Measurements from ENCODE around the gene OR51V1. TPM values are rescaled to one million over a fixed set of nuclear protein-coding genes. Genes with fewer than 3 reads are reported as not detected.
"Not testable (repeated sequence)": the region's sequence is repeated elsewhere in the genome, so short reads cannot be mapped to it uniquely, and the experiment has no call there.

The OR51V1 gene
- total RNA-seq, 1 experiment from 2014 or later = not detected

DNA sequence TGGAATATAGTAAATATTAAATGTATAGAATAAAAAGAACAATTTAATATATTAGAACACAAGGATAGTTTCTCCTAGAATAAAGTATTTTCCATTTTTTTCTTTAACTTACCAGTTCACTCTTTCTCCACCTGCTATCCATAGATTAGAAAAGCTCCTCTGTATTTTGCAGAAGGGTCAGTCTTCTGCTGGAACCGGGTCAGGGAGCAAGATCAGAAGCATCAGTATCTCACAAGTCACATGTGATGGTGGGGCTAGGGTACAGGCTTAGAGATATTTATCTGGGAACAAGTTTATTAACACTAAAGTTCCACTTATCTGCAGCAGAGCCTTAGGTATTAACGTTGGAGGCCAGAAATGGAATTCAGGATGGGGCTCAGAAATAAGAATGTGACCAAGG lies 28.6 kb downstream of the OR51V1 start:
- no peak overlapping the region for H3K27ac Mint-ChIP-seq
- POLR2A ChIA-PET = no interaction called here
- TF ChIP-seq, protein P1, sequence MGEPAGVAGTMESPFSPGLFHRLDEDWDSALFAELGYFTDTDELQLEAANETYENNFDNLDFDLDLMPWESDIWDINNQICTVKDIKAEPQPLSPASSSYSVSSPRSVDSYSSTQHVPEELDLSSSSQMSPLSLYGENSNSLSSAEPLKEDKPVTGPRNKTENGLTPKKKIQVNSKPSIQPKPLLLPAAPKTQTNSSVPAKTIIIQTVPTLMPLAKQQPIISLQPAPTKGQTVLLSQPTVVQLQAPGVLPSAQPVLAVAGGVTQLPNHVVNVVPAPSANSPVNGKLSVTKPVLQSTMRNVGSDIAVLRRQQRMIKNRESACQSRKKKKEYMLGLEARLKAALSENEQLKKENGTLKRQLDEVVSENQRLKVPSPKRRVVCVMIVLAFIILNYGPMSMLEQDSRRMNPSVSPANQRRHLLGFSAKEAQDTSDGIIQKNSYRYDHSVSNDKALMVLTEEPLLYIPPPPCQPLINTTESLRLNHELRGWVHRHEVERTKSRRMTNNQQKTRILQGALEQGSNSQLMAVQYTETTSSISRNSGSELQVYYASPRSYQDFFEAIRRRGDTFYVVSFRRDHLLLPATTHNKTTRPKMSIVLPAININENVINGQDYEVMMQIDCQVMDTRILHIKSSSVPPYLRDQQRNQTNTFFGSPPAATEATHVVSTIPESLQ (CRISPR knock-in tag; IDR thresholded peaks at IDR 0.05) = no peak
- peak; percentile 60; the same call in 1 of the 2 replicates for TF ChIP-seq HMGA2 (CRISPR knock-in tag; IDR thresholded peaks at IDR 0.05)
- H3K27me3 Mint-ChIP-seq (ENCODE audit: low read depth) = no peaks in the 10 kb centered on the region
- H3K9me3 Mint-ChIP-seq = peaks cover 6% of the 10 kb centered on the region; the same call in 1 of the 2 replicates
- CTCF ChIA-PET = no interaction called here
- H3K4me1 Mint-ChIP-seq = peaks cover 11% of the 10 kb centered on the region
- no peaks in the 10 kb centered on the region for H3K36me3 Mint-ChIP-seq
- H3K4me3 Mint-ChIP-seq = no peak overlapping the region
- no peak for DNase-seq (ENCODE audit: low spot score)
- no peak for ATAC-seq

DNA sequence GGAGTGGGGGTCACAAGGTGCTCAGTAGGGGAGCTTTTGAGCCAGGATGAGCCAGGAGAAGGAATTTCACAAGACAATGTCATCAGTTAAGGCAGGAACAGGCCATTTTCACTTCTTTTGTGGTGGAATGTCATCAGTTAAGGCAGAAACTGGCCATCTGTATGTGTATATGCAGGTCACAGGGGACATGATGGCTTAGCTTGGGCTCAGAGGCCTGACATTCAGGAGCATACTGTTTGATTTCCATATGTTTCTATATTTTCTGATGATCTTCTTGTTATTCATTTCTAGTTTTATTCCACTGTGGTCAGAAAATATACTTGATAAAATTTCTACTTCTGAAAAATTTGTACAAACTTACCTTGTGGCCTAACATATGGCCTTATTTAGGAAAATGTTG lies 34.6 kb downstream of the OR51V1 start:
- POLR2A ChIA-PET; ATAC-seq; H3K9me3 Mint-ChIP-seq; DNase-seq (ENCODE audit: low spot score); CTCF ChIA-PET; H3K27me3 Mint-ChIP-seq (ENCODE audit: low read depth): not testable (repeated sequence)
- H3K4me3 Mint-ChIP-seq = peak overlapping the region; percentile 50; the same call in 1 of the 2 replicates
- peaks cover 63% of the 10 kb centered on the region for H3K4me1 Mint-ChIP-seq
- H3K36me3 Mint-ChIP-seq = peaks cover 21% of the 10 kb centered on the region
- peak overlapping the region; percentile 96 for H3K27ac Mint-ChIP-seq

DNA sequence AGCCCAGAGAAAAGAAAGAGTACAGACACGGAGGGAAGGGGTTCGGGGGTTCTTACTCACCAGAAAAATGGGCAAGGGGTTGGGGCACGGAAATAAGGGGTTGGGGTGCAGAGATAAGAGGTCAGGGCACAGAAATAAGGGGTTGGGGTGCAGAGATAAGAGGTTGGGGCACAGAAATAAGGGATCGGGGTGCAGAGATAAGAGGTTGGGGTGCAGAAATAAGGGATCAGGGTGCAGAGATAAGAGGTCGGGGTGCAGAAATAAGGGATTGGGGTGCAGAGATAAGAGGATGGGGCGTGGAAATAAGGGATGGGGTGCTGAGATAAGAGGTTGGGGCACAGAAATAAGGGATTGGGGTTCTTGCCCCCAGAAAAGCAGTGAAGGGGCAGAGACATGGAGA lies 35.7 kb downstream of the OR51V1 start:
- DNase-seq (ENCODE audit: low spot score); H3K27me3 Mint-ChIP-seq (ENCODE audit: low read depth); ATAC-seq; CTCF ChIA-PET; POLR2A ChIA-PET: not testable (repeated sequence)
- Mint-ChIP-seq H3K4me3 (peak overlapping the region; percentile 50), H3K27ac (peak overlapping the region; percentile 61), H3K36me3 (peaks cover 29% of the 10 kb centered on the region), H3K9me3 (peaks cover 12% of the 10 kb centered on the region), H3K4me1 (peaks cover 72% of the 10 kb centered on the region)

DNA sequence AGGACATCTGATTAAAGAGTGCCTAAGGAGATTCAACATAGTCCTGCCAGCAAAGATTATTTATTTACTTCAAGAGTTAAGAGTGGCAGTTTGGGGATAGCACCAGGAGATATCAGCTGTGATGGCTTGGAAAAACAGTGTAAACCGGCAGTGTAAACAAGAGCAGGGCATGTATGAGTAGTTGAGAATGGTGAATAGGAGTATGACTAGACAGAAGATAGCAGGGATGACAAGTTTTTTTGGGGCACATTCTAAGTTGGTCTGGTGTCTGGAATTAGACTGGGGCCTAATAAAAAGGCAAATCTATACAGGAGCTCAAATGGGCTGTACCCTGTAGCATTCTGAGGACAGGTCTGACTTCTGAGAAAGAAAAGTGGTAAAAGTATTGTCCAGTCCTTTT lies 39.4 kb downstream of the OR51V1 start:
- Mint-ChIP-seq H3K36me3 (peaks cover 50% of the 10 kb centered on the region), H3K4me1 (peaks cover 66% of the 10 kb centered on the region), H3K9me3 (peaks cover 31% of the 10 kb centered on the region), H3K27ac (peak overlapping the region; percentile 75)
- CTCF ChIA-PET; DNase-seq (ENCODE audit: low spot score); H3K27me3 Mint-ChIP-seq (ENCODE audit: low read depth); H3K4me3 Mint-ChIP-seq; ATAC-seq; POLR2A ChIA-PET: not testable (repeated sequence)

DNA sequence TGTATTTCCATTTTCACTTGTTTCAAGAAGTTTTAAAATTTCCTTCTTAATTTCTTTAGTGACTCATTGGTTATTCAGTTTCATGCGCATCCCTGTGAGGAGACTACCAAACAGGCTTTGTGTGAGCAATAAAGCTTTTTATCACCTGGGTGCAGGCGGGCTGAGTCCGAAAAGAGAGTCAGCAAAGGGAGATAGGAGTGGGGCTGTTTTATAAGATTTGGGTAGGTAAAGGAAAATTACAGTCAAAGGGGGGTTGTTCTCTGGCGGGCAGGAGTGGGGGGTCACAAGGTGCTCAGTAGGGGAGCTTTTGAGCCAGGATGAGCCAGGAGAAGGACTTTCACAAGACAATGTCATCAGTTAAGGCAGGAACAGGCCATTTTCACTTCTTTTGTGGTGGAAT lies 40.3 kb downstream of the OR51V1 start:
- H3K27me3 Mint-ChIP-seq (ENCODE audit: low read depth); CTCF ChIA-PET; POLR2A ChIA-PET; ATAC-seq; H3K4me3 Mint-ChIP-seq; DNase-seq (ENCODE audit: low spot score): not testable (repeated sequence)
- Mint-ChIP-seq H3K4me1 (peaks cover 61% of the 10 kb centered on the region), H3K27ac (peak overlapping the region; percentile 66), H3K9me3 (peaks cover 31% of the 10 kb centered on the region), H3K36me3 (peaks cover 50% of the 10 kb centered on the region)

DNA sequence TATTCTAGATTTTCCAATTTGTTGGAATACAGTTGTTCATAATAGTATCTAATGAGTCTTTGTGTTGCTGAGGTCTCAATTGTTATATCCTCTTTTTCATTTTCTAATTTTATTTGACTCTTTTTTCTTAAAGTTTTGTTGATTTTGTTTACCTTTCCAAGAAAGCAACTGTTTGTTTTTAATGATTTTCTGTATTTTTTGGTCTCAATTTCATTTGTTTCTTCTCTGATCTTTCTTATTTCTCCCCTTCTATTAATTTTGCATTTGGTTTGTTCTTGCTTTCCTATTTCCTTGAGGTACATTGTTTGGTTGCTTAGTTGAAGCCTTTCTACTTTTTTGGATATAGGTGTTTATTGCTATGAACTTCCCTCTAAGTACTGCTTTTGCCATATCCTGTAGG lies 40.7 kb downstream of the OR51V1 start:
- no peak for DNase-seq (ENCODE audit: low spot score)
- H3K27ac Mint-ChIP-seq = no peak overlapping the region; the same call in 1 of the 2 replicates
- ChIA-PET CTCF (no interaction called here), POLR2A (no interaction called here)
- no peaks in the 10 kb centered on the region for H3K27me3 Mint-ChIP-seq (ENCODE audit: low read depth)
- peaks cover 58% of the 10 kb centered on the region for H3K4me1 Mint-ChIP-seq
- no peak for ATAC-seq
- peaks cover 50% of the 10 kb centered on the region for H3K36me3 Mint-ChIP-seq
- no peak overlapping the region for H3K4me3 Mint-ChIP-seq
- H3K9me3 Mint-ChIP-seq = peaks cover 31% of the 10 kb centered on the region
- no peak for TF ChIP-seq ZNF396 (CRISPR knock-in tag; IDR thresholded peaks at IDR 0.05; ENCODE audit: borderline replicate concordance)
- TF ChIP-seq, protein P2, sequence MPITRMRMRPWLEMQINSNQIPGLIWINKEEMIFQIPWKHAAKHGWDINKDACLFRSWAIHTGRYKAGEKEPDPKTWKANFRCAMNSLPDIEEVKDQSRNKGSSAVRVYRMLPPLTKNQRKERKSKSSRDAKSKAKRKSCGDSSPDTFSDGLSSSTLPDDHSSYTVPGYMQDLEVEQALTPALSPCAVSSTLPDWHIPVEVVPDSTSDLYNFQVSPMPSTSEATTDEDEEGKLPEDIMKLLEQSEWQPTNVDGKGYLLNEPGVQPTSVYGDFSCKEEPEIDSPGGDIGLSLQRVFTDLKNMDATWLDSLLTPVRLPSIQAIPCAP (CRISPR knock-in tag; IDR thresholded peaks at IDR 0.05) = no peak
- no peak for TF ChIP-seq ZNF219 (CRISPR knock-in tag; IDR thresholded peaks at IDR 0.05; ENCODE audit: borderline replicate concordance)
- TF ChIP-seq ZNF317 (CRISPR knock-in tag; IDR thresholded peaks at IDR 0.05; ENCODE audit: borderline replicate concordance, low read depth) = no peak
- TF ChIP-seq RORB (CRISPR knock-in tag; IDR thresholded peaks at IDR 0.05) = no peak
- TF ChIP-seq, protein P3, sequence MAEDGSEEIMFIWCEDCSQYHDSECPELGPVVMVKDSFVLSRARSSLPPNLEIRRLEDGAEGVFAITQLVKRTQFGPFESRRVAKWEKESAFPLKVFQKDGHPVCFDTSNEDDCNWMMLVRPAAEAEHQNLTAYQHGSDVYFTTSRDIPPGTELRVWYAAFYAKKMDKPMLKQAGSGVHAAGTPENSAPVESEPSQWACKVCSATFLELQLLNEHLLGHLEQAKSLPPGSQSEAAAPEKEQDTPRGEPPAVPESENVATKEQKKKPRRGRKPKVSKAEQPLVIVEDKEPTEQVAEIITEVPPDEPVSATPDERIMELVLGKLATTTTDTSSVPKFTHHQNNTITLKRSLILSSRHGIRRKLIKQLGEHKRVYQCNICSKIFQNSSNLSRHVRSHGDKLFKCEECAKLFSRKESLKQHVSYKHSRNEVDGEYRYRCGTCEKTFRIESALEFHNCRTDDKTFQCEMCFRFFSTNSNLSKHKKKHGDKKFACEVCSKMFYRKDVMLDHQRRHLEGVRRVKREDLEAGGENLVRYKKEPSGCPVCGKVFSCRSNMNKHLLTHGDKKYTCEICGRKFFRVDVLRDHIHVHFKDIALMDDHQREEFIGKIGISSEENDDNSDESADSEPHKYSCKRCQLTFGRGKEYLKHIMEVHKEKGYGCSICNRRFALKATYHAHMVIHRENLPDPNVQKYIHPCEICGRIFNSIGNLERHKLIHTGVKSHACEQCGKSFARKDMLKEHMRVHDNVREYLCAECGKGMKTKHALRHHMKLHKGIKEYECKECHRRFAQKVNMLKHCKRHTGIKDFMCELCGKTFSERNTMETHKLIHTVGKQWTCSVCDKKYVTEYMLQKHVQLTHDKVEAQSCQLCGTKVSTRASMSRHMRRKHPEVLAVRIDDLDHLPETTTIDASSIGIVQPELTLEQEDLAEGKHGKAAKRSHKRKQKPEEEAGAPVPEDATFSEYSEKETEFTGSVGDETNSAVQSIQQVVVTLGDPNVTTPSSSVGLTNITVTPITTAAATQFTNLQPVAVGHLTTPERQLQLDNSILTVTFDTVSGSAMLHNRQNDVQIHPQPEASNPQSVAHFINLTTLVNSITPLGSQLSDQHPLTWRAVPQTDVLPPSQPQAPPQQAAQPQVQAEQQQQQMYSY (CRISPR knock-in tag; IDR thresholded peaks at IDR 0.05) = no peak
- TF ChIP-seq OVOL2 (CRISPR knock-in tag; IDR thresholded peaks at IDR 0.05; ENCODE audit: borderline replicate concordance) = no peak
- TF ChIP-seq, protein P4, sequence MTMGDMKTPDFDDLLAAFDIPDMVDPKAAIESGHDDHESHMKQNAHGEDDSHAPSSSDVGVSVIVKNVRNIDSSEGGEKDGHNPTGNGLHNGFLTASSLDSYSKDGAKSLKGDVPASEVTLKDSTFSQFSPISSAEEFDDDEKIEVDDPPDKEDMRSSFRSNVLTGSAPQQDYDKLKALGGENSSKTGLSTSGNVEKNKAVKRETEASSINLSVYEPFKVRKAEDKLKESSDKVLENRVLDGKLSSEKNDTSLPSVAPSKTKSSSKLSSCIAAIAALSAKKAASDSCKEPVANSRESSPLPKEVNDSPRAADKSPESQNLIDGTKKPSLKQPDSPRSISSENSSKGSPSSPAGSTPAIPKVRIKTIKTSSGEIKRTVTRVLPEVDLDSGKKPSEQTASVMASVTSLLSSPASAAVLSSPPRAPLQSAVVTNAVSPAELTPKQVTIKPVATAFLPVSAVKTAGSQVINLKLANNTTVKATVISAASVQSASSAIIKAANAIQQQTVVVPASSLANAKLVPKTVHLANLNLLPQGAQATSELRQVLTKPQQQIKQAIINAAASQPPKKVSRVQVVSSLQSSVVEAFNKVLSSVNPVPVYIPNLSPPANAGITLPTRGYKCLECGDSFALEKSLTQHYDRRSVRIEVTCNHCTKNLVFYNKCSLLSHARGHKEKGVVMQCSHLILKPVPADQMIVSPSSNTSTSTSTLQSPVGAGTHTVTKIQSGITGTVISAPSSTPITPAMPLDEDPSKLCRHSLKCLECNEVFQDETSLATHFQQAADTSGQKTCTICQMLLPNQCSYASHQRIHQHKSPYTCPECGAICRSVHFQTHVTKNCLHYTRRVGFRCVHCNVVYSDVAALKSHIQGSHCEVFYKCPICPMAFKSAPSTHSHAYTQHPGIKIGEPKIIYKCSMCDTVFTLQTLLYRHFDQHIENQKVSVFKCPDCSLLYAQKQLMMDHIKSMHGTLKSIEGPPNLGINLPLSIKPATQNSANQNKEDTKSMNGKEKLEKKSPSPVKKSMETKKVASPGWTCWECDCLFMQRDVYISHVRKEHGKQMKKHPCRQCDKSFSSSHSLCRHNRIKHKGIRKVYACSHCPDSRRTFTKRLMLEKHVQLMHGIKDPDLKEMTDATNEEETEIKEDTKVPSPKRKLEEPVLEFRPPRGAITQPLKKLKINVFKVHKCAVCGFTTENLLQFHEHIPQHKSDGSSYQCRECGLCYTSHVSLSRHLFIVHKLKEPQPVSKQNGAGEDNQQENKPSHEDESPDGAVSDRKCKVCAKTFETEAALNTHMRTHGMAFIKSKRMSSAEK (CRISPR knock-in tag; IDR thresholded peaks at IDR 0.05; ENCODE audit: borderline replicate concordance) = no peak
- no peak for TF ChIP-seq FOXP1 (CRISPR knock-in tag; IDR thresholded peaks at IDR 0.05; ENCODE audit: borderline replicate concordance)
- TF ChIP-seq MYBL2 (CRISPR knock-in tag; IDR thresholded peaks at IDR 0.05) = no peak

Measured in WTC11 (cell line).